A673 (cell line): ENCODE results near the gene LPCAT2. TPM values are rescaled to one million over a fixed set of nuclear protein-coding genes. Genes with fewer than 3 reads are reported as not detected.

Source experiments
- BruUV-seq: library from RNA; stranded (reverse); fragments of 400-500 nt; replicated peaks from 2 replicates; lab custom pipeline; 2021; lab: Mats Ljungman, UMichigan
- CTCF ChIA-PET: fragments of 300-600 bp; sonication (Branson Sonifier 250); formaldehyde crosslinking; loops from one replicate; lab custom pipeline; 2022; ENCODE audit warnings: antibody characterized with exemption; lab: Charles Lee
- POLR2A ChIA-PET: fragments of 300-600 bp; sonication (Branson Sonifier 250); formaldehyde crosslinking; loops from one replicate; lab custom pipeline; 2022; ENCODE audit warnings: antibody characterized with exemption; ENCODE audit not compliant: low non-redundant PET; lab: Charles Lee
- DNase-seq: peaks from one replicate; pipeline ENCODE4 v3.0.0-alpha.2; 2015; ENCODE audit warnings: low spot score
- H3K27ac ChIP-seq: fragments of 200-600 bp; sonication (generic); 2 replicates; pipeline ENCODE4 v1.5.1; 2016; ENCODE audit warnings: mixed run types, low read depth, mild to moderate bottlenecking, mixed read lengths, antibody characterized with exemption, low read length; ENCODE audit not compliant: poor library complexity, severe bottlenecking
- H3K27me3 ChIP-seq: fragments of 200-600 bp; sonication (generic); replicated peaks from 2 replicates; pipeline ENCODE4 v1.6.1; 2017; ENCODE audit warnings: mixed run types, low read depth, mild to moderate bottlenecking, mixed read lengths, antibody characterized with exemption, low read length; ENCODE audit not compliant: insufficient read depth, poor library complexity
- H3K36me3 ChIP-seq: fragments of 200-600 bp; sonication (generic); 2 replicates; pipeline ENCODE4 v1.6.1; 2016; ENCODE audit warnings: mixed run types, mild to moderate bottlenecking, mixed read lengths, antibody characterized with exemption, low read length; ENCODE audit not compliant: insufficient read depth, poor library complexity, severe bottlenecking
- H3K4me1 ChIP-seq: fragments of 200-600 bp; sonication (generic); 2 replicates; pipeline ENCODE4 v1.6.1; 2017; ENCODE audit warnings: mixed run types, mild to moderate bottlenecking, mixed read lengths, antibody characterized with exemption, low read length; ENCODE audit not compliant: insufficient read depth, poor library complexity, severe bottlenecking
- H3K4me3 ChIP-seq: fragments of 200-600 bp; sonication (generic); 2 replicates; pipeline ENCODE4 v1.5.1; 2016; ENCODE audit warnings: low read depth, mixed run types, mild to moderate bottlenecking, mixed read lengths, low read length; ENCODE audit not compliant: poor library complexity, severe bottlenecking
- H3K9me3 ChIP-seq: fragments of 200-600 bp; sonication (generic); 2 replicates; pipeline ENCODE4 v1.6.1; 2016; ENCODE audit warnings: mixed run types, low read depth, mild to moderate bottlenecking, mixed read lengths, antibody characterized with exemption, low read length; ENCODE audit not compliant: poor library complexity, severe bottlenecking
- EZH2 ChIP-seq: fragments of 200-600 bp; sonication (generic); IDR thresholded peaks from 2 replicates; pipeline ENCODE4 v1.6.1; 2017; ENCODE audit warnings: borderline replicate concordance, low read depth, mild to moderate bottlenecking, mixed read lengths, antibody characterized with exemption, low read length; ENCODE audit not compliant: poor library complexity, severe bottlenecking
- intact Hi-C: fragments of 100-400 bp; cut with micrococcal nuclease; formaldehyde crosslinking; loops from one replicate; pipeline ENCODE4 v1.10.0; 2022; ENCODE audit not compliant: unreplicated experiment
- total RNA-seq: library from RNA; stranded (reverse); gene quantifications from 2 replicates; pipeline ENCODE4 v1.2.3, GENCODE V29; 2021
- TF ChIP-seq, protein P1 (sequence below): fragments of 300-800, 200-600 bp; sonication (generic); conservative IDR thresholded peaks from 2 replicates; pipeline ENCODE4 v1.5.1; 2017; ENCODE audit warnings: low read depth, mild to moderate bottlenecking, antibody characterized with exemption, low read length, moderate library complexity, mixed read lengths

Gene LPCAT2
- total RNA-seq, 1 experiment from 2014 or later: 8.2 TPM

DNA sequence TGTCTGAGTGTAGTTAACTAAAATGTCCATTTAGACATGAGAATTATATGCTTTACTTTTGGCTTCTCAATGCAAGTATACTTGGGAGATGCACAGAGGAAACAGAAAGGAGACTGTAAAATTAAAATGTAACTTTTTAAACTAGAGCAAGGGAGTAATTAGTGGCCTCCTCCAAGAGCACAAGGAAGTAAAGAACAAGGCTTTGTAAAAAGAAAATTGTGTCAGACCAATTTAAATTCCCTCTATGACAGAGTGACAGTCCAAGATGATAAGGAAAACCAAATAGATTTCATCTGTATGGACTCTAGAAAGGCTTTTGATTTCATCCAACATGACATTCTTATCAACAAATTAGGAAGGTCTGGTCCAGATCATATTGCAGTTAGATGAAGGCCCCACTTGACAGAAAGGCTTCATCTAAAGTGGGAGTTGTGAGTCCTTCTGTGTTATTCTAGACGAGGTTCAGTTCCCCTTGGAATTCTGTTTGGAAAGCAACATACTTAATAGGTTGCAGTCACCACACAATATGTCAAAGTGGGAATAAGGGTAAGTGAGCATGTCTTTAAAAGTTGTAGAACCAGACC lies 51.2 kb downstream of the LPCAT2 start:
- Histone ChIP-seq H3K4me1 (no peaks in the 10 kb centered on the region), H3K36me3 (no peaks in the 10 kb centered on the region), H3K9me3 (no peaks in the 10 kb centered on the region), H3K27ac (no peak overlapping the region), H3K4me3 (no peak overlapping the region), H3K27me3 (no peaks in the 10 kb centered on the region)
- CTCF ChIA-PET: no interaction called here
- no peak for DNase-seq
- BruUV-seq: no TSS peak
- intact Hi-C loops: loop anchor here (10.0 kb wide), 1 partner anchor 285 kb away; no protein-coding TSS in a partner anchor
- POLR2A ChIA-PET: no interaction called here
- TF ChIP-seq, protein P1, sequence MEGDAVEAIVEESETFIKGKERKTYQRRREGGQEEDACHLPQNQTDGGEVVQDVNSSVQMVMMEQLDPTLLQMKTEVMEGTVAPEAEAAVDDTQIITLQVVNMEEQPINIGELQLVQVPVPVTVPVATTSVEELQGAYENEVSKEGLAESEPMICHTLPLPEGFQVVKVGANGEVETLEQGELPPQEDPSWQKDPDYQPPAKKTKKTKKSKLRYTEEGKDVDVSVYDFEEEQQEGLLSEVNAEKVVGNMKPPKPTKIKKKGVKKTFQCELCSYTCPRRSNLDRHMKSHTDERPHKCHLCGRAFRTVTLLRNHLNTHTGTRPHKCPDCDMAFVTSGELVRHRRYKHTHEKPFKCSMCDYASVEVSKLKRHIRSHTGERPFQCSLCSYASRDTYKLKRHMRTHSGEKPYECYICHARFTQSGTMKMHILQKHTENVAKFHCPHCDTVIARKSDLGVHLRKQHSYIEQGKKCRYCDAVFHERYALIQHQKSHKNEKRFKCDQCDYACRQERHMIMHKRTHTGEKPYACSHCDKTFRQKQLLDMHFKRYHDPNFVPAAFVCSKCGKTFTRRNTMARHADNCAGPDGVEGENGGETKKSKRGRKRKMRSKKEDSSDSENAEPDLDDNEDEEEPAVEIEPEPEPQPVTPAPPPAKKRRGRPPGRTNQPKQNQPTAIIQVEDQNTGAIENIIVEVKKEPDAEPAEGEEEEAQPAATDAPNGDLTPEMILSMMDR: no peak
- no peak for TF ChIP-seq EZH2

DNA sequence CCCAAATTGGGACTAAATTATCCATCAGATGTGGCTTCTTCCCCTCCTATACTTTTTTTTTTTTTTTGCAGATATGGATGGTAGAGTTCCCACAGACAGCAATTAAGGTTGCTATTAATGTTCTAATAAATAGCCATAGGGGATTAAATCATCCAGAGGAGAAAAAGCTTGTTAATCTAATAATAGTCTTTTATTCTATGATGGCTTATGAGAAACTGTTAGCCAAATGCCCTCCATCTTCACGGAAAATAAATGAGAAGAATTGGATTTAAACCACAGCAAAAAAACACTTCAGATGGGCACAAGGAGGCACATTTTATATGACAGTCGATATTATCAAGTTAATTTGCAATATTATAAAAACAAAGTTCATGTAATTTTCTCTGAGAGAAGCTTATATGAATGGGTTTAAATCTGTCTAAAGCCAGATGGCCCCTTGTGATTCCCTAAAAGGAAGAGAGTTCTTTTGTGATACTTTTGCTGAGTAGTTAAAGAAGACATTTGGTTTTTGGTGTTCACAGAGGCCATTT lies 52.5 kb downstream of the LPCAT2 start:
- Histone ChIP-seq H3K4me3 (no peak overlapping the region), H3K36me3 (no peaks in the 10 kb centered on the region), H3K4me1 (no peaks in the 10 kb centered on the region), H3K9me3 (no peaks in the 10 kb centered on the region), H3K27ac (no peak overlapping the region), H3K27me3 (no peaks in the 10 kb centered on the region)
- BruUV-seq: no TSS peak
- no peak for DNase-seq
- ChIA-PET CTCF (no interaction called here), POLR2A (no interaction called here)
- TF ChIP-seq EZH2: no peak
- TF ChIP-seq, protein P1: no peak
- intact Hi-C loops: loop anchor here (10.0 kb wide), 1 partner anchor 283 kb away; no protein-coding TSS in a partner anchor

DNA sequence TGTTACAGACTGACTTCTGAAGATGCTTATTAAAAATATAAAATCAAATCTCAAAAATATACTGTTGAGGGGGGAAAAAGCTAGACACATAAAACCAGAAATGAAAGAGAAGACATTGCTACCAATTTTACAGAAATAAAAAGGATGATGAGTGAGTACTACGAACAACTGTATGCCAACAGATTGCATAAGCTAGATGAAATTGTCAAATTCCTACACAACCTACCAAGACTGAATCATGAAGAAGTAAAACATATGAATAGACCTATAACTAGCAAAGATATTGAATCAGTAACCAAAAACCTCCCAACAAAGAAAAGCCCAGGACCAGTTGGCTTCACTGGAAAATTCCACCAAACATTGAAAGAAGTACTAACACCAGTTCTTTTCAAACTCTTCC lies 54.1 kb downstream of the LPCAT2 start:
- CTCF ChIA-PET: no interaction called here
- intact Hi-C loops: loop anchor here (10.0 kb wide), 1 partner anchor 282 kb away; no protein-coding TSS in a partner anchor
- no peaks in the 10 kb centered on the region for H3K36me3 ChIP-seq

More for the DNA sequence above, 54.1 kb downstream of the LPCAT2 start:
- POLR2A ChIA-PET: no interaction called here
- no peak for DNase-seq
- no TSS peak for BruUV-seq
- H3K4me1 ChIP-seq: no peaks in the 10 kb centered on the region
- H3K4me3 ChIP-seq: no peak overlapping the region
- TF ChIP-seq, protein P1: no peak
- TF ChIP-seq EZH2: no peak
- no peaks in the 10 kb centered on the region for H3K27me3 ChIP-seq
- no peaks in the 10 kb centered on the region for H3K9me3 ChIP-seq
- H3K27ac ChIP-seq: no peak overlapping the region
